Panc1 (cell line): ENCODE results near the gene TMEM123. TPM values are rescaled to one million over a fixed set of nuclear protein-coding genes. Genes with fewer than 3 reads are reported as not detected.

ENCODE experiments used
- ATAC-seq: fragments of 200-7000 bp; cut with Tn5 transposase; 2 replicates; pipeline ENCODE4 v1.9.1; 2020; ENCODE audit warnings: mild to moderate bottlenecking, moderate library complexity
- BruUV-seq: library from RNA; stranded (reverse); fragments of 400-500 nt; replicated peaks from 2 replicates; lab custom pipeline; 2021; lab: Mats Ljungman, UMichigan
- CTCF ChIA-PET: fragments of 300-600 bp; sonication (Branson Sonifier 250); formaldehyde crosslinking; loops from one replicate; lab custom pipeline; 2022; ENCODE audit warnings: antibody characterized with exemption; lab: Charles Lee
- POLR2A ChIA-PET: fragments of 300-600 bp; sonication (Branson Sonifier 250); formaldehyde crosslinking; loops from one replicate; lab custom pipeline; 2022; ENCODE audit warnings: antibody characterized with exemption; lab: Charles Lee
- DNase-seq: peaks from one replicate; pipeline ENCODE4 v3.0.0-alpha.2; 2010; ENCODE audit warnings: low read depth, low spot score
- H3K27ac ChIP-seq: 2 replicates; pipeline ENCODE4 v1.5.1; 2011; ENCODE audit warnings: mild to moderate bottlenecking, low read length, inconsistent platforms
- H3K27me3 ChIP-seq: fragments of 200-500 bp; sonication (Bioruptor generic); 2 replicates; pipeline ENCODE4 v1.6.0; 2014; ENCODE audit warnings: low read length, inconsistent platforms; ENCODE audit not compliant: control insufficient read depth, insufficient read depth
- H3K36me3 ChIP-seq: fragments of 200-500 bp; sonication (Bioruptor generic); 2 replicates; pipeline ENCODE4 v1.5.1; 2014; ENCODE audit warnings: inconsistent platforms, mild to moderate bottlenecking, low read length, moderate library complexity; ENCODE audit not compliant: control insufficient read depth, insufficient read depth
- H3K4me1 ChIP-seq: 2 replicates; pipeline ENCODE4 v1.5.1; 2011; ENCODE audit warnings: inconsistent platforms, mild to moderate bottlenecking, low read length, moderate library complexity; ENCODE audit not compliant: control insufficient read depth, insufficient read depth
- H3K4me3 ChIP-seq, 2 experiments: 2 replicates each; pipeline ENCODE4 v1.5.1; 2011 to 2012; ENCODE audit warnings: low read depth in 2 of 2, low read length in 2 of 2, mild to moderate bottlenecking in 2 of 2, inconsistent platforms in 1 of 2, moderate library complexity in 1 of 2
- H3K9me3 ChIP-seq: fragments of 200-500 bp; sonication (Bioruptor generic); 2 replicates; pipeline ENCODE4 v1.5.1; 2014; ENCODE audit warnings: low read depth, mild to moderate bottlenecking, inconsistent platforms, low read length, moderate library complexity; ENCODE audit not compliant: control insufficient read depth, insufficient read depth
- POLR2AphosphoS5 ChIP-seq: IDR thresholded peaks from 2 replicates; pipeline ENCODE4 v1.6.1; 2012; ENCODE audit warnings: mild to moderate bottlenecking, low read depth, low read length, moderate library complexity
- REST ChIP-seq, 2 experiments: IDR thresholded peaks; 2 replicates each; pipeline ENCODE4 v1.6.1; 2011 to 2012; ENCODE audit warnings: low read depth in 2 of 2, control low read depth in 1 of 2, low read length in 1 of 2, mild to moderate bottlenecking in 1 of 2, moderate library complexity in 1 of 2; ENCODE audit not compliant: insufficient read depth in 1 of 2
- SIN3A ChIP-seq: IDR thresholded peaks from 2 replicates; pipeline ENCODE4 v1.6.1; 2012; ENCODE audit warnings: low read depth, mild to moderate bottlenecking, low read length, moderate library complexity, borderline replicate concordance; ENCODE audit not compliant: insufficient read depth
- TCF7L2 ChIP-seq: IDR thresholded peaks from 2 replicates; pipeline ENCODE4 v1.6.1; 2011; ENCODE audit warnings: mild to moderate bottlenecking, low read depth, low read length, inconsistent platforms
- in situ Hi-C: cut with HindIII; loops from 2 replicates; pipeline ENCODE4 v1.10.0; 2016; ENCODE audit warnings: low sequenced_read_pairs, low pct_unique_long_range_greater_than_20kb
- intact Hi-C: fragments of 100-400 bp; cut with micrococcal nuclease; formaldehyde crosslinking; loops from one replicate; pipeline ENCODE4 v1.10.0; 2022; ENCODE audit not compliant: unreplicated experiment
- total RNA-seq: library from RNA; stranded (reverse); gene quantifications from one replicate; pipeline ENCODE4 v1.2.1, GENCODE V29; 2021; ENCODE audit not compliant: unreplicated experiment
- TF ChIP-seq, protein P1 (sequence below): fragments of 450-650 bp; IDR thresholded peaks from 2 replicates; pipeline ENCODE4 v1.5.1; 2017; ENCODE audit warnings: mild to moderate bottlenecking

TMEM123 gene
- total RNA-seq, 1 experiment from 2014 or later: 383 TPM

DNA sequence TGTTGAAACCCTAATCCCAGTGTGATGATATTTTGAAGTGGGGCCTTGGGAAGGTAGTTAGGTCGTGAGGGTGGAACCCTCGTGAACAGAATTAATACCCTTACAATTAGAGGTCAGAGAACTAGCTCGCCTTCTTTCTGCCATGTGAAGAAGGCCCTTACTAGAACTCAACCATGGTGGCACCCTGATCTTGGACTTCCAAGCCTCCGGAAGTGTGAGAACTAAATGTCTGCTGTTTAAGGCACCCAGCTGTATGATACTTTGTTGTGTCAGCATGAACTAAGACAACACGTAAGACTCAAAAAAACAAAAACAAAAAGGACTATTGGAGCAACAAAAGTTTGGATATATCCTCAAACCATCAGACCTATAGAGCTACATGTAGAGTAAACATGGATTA lies 52.0 kb downstream of the TMEM123 start:
- intact Hi-C loops: loop anchor here (5.0 kb wide), 1 partner anchor 97 kb away; no protein-coding TSS in a partner anchor
- no peaks in the 10 kb centered on the region for H3K27me3 ChIP-seq
- no TSS peak for BruUV-seq
- no peaks in the 10 kb centered on the region for H3K9me3 ChIP-seq
- H3K27ac ChIP-seq: peak overlapping the region; percentile 26; the same call in 1 of the 2 replicates
- DNase-seq (no peak), ATAC-seq (no peak)
- H3K36me3 ChIP-seq: peaks cover 45% of the 10 kb centered on the region
- H3K4me1 ChIP-seq: peaks cover 29% of the 10 kb centered on the region
- ChIA-PET POLR2A (no interaction called here), CTCF (no interaction called here)
- TF ChIP-seq TCF7L2: no peak
- H3K4me3 ChIP-seq: no peak overlapping the region
- in situ Hi-C loops: no loop called here

- no peak overlapping the region for H3K27ac ChIP-seq
- H3K4me1 ChIP-seq: peaks cover 22% of the 10 kb centered on the region
- DNase-seq (no peak), ATAC-seq (0 out of 2 replicates have a peak, but pooled peaks have one; percentile 19)
- in situ Hi-C loops (no loop called here), intact Hi-C loops (loop anchor here (10.0 kb wide), 1 partner anchor 266 kb away; no protein-coding TSS in a partner anchor)
- TF ChIP-seq SIN3A (no peak), TCF7L2 (no peak), REST (IDR thresholded peaks at IDR 0.05; ENCODE audit: insufficient read depth in 1 of 2, low read depth in 2 of 2, low read length in 1 of 2) (no peak), POLR2AphosphoS5 (no peak)
- TF ChIP-seq, protein P1, sequence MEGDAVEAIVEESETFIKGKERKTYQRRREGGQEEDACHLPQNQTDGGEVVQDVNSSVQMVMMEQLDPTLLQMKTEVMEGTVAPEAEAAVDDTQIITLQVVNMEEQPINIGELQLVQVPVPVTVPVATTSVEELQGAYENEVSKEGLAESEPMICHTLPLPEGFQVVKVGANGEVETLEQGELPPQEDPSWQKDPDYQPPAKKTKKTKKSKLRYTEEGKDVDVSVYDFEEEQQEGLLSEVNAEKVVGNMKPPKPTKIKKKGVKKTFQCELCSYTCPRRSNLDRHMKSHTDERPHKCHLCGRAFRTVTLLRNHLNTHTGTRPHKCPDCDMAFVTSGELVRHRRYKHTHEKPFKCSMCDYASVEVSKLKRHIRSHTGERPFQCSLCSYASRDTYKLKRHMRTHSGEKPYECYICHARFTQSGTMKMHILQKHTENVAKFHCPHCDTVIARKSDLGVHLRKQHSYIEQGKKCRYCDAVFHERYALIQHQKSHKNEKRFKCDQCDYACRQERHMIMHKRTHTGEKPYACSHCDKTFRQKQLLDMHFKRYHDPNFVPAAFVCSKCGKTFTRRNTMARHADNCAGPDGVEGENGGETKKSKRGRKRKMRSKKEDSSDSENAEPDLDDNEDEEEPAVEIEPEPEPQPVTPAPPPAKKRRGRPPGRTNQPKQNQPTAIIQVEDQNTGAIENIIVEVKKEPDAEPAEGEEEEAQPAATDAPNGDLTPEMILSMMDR: no peak
- peaks cover 45% of the 10 kb centered on the region for H3K36me3 ChIP-seq
- ChIA-PET CTCF (no interaction called here), POLR2A (no interaction called here)
- no peaks in the 10 kb centered on the region for H3K27me3 ChIP-seq
- H3K9me3 ChIP-seq: no peaks in the 10 kb centered on the region
- H3K4me3 ChIP-seq: no peak overlapping the region
- BruUV-seq: no TSS peak
These were observed 53.4 kb downstream of the TMEM123 start for GRCh38 chr11:102399189-102399588.

GRCh38 chr11:102398297-102398696 lies 54.3 kb downstream of the TMEM123 start:
- BruUV-seq: no TSS peak
- intact Hi-C loops (loop anchor here (10.0 kb wide), 1 partner anchor 267 kb away; no protein-coding TSS in a partner anchor), in situ Hi-C loops (no loop called here)
- TF ChIP-seq, protein P1: no peak
- no peak for TF ChIP-seq TCF7L2
- TF ChIP-seq REST (IDR thresholded peaks at IDR 0.05; ENCODE audit: insufficient read depth in 1 of 2, low read depth in 2 of 2, low read length in 1 of 2): no peak
- TF ChIP-seq POLR2AphosphoS5: no peak
- no peak for TF ChIP-seq SIN3A
- no peaks in the 10 kb centered on the region for H3K27me3 ChIP-seq
- H3K4me3 ChIP-seq: no peak overlapping the region
- ChIA-PET CTCF (no interaction called here), POLR2A (no interaction called here)
- peaks cover 16% of the 10 kb centered on the region for H3K4me1 ChIP-seq
- peaks cover 45% of the 10 kb centered on the region for H3K36me3 ChIP-seq
- DNase-seq (no peak), ATAC-seq (no peak)
- no peak overlapping the region for H3K27ac ChIP-seq
- no peaks in the 10 kb centered on the region for H3K9me3 ChIP-seq
